Measurements from ENCODE around the gene TCTN2. TPM values are rescaled to one million over a fixed set of nuclear protein-coding genes. Genes with fewer than 3 reads are reported as not detected.

TCTN2 gene
- total and polyA plus RNA-seq, 2 of the 8 experiments (the other 6 are each of a cell fraction or from before 2014, with no cell fraction given), result 7.5 to 8.4 TPM

GRCh38 chr12:123675436-123675835 is 4.5 kb downstream of the TCTN2 start (continued):
- TF ChIP-seq EP300 (IDR thresholded peaks at IDR 0.05; ENCODE audit: borderline replicate concordance in 1 of 2, low read depth in 2 of 2, low read length in 2 of 2) (no peak), RXRA (IDR thresholded peaks at IDR 0.05; ENCODE audit: insufficient read depth, low read depth, low read length) (no peak), HDAC2 (IDR thresholded peaks at IDR 0.05; ENCODE audit: borderline replicate concordance in 1 of 2, low read depth in 2 of 2, low read length in 2 of 2) (no peak)

All from H1 (cell line).